Activated CD8-positive, alpha-beta memory T cell treated with anti-CD3 and anti-CD28 coated beads for 48 hours (primary cell): ENCODE results near the gene NUAK2.
A peak's percentile ranks its signal among the peaks of the same experiment; 100 is the strongest.
"Not testable (repeated sequence)": the region's sequence is repeated elsewhere in the genome, so short reads cannot be mapped to it uniquely, and the experiment has no call there.

ENCODE experiments used
- DNase-seq, 3 experiments: peaks; one replicate each; pipeline ENCODE4 v3.0.0-alpha.2; 2020; ENCODE audit warnings: low read depth in 2 of 3, low spot score in 2 of 3

The NUAK2 gene

GRCh38 chr1:205321162-205321958, at the start of gene NUAK2:
Gene NUAK2, minus strand, starts transcription at chr1:205321745. Its CDS starts 117 bp downstream, at chr1:205321628.
- peak; percentile 55 to 57 (median 55) for DNase-seq

DNA sequence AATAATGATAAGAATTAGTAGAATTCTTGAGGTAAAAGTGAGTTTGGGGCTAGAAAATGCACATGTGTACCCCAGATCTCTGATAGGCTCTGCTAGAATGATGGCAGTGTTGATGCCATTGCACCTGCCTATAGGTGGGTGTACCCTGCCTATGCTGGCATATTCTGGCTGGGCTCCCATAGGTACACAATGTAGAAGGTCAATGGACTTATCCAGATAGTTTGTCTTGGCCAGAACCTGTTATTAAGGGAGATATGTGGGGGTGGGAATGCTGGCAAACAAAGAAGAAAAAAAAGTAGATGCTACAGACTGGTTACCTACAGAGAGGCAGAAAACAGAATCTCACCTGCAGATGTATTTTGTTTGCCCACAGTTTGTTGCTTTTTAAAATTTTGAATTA, 49.2 kb upstream of the NUAK2 start:
- no peak for DNase-seq

- DNase-seq = no peak
Measured at GRCh38 chr1:205369701-205370123, 48.2 kb upstream of the NUAK2 start.

GRCh38 chr1:205368478-205368877, 46.9 kb upstream of the NUAK2 start:
- DNase-seq = no peak

DNA sequence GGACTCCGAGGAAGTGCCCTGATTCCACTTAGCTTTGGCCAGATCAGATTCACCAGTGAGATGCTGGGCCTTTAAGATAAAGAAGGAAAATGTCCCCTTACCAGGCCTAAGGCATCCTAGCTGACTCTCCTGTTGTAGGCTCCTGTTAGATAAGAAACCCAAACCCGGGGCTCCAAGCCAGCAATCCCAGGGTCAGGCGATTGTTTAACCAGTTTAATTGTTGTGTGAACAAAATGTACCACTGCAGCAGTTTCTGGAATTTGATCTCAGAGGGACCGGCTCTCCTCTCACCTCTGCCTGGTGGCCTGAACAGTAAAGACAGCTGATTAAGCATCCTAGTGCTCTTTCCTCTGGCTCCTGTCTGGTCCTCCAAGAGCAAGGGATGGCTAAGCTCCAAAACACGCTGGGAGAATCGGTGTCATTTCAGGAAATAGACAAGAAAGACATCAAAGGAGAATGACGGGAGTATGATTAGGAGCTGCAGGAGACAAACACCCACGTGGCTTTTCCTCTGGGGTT, 44.5 kb upstream of the NUAK2 start:
- DNase-seq = no peak

DNA sequence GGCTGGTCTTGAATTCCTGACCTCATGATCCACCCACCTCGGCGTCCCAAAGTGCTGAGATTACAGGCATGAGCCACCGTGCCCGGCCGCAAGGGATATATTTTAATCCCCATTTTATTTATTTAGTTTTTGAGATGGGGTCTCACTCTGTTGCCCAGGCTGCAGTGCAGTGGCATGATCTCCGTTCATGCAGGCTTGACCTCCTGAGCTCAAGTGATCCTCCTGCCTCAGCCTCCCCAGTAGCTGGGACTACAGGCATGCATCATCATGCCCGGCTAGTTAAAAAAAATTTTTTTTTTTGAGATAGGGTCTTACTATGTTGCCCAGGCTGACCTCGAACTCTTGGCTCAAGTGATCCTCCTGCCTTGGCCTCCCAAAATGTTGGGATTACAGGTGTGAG, 43.5 kb upstream of the NUAK2 start:
- DNase-seq = not testable (repeated sequence)

GRCh38 chr1:205360891-205361290, 39.3 kb upstream of the NUAK2 start:
- no peak for DNase-seq

DNA sequence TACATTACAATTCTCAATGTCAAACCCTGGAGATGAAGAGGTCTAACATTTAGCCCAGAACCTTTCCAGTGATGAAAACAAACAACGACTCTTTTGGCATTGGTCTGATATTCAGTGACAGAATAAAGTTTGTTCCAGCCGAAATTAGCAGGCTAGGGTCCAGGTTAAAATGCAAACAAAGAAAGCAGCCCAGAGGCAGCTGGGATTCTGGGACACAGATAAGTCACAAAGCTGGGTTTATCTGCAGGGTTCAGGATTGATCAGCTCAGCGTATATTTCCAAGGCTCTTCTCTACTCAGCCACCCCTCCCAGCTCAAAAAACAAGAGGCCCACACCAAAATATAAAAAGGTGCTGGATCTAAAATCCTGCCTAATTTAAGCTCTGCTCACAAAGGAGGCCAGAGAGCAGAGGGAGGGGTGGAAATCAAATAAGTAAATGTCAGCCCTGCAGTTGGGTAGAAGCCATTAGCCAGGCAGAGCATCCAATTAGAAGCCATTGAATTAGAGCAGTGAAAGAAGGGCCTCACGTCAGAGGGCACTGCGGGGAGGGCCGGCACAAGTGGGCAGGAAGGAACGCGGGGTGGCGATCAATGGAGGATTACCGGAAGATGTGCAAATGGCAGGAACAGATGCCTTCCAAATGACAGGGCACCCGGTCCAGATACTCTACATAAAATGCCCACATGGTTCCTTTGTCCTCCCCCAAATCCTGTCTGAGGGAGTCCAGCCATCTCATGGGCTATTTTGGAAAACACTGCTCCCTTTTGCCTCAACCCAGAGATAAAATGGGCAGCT, 38.4 kb upstream of the NUAK2 start:
- DNase-seq = no peak

GRCh38 chr1:205358579-205358978, 37.0 kb upstream of the NUAK2 start:
- no peak for DNase-seq

- no peak for DNase-seq
Measured at GRCh38 chr1:205357567-205357966, 36.0 kb upstream of the NUAK2 start.

DNA sequence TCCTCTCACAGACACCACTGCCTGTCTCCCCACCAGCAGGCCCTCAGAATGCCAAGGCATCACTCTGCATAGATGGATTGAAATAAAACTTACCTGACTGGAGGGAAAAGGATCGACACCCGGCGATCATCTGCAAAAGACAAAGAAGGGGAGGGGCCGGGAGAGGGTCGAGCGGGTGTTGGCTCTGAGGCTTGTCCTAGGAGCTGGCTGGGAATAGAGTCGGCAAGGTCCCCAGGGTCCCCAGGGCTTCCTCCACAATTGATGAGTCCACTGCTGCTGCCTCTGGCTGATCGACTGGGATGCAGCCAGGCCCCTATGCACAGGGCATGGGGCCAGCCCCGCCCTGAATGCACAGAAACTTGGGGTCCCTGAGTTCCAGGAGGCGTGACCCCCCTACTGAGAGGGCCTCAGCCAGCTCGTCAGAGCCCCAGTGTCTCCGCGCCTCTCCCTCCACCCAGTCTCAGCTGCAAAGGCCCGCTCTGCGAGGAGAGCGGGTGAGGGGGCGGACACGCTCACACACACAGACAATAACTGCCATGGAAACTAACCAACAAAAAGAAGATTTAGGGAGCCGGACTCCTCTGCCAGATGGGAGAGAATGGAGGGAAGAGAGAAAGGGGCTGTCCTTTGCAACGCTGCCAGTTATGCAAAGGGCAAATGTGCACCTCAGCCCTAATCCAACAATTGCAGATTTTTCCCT, 35.0 kb upstream of the NUAK2 start, which contains the start of gene KLHDC8A:
Gene KLHDC8A, minus strand, starts transcription at position 483 of the 700 bp plus-strand sequence. CDS start 13,318 bp downstream, outside the sequence.
- no peak for DNase-seq

DNA sequence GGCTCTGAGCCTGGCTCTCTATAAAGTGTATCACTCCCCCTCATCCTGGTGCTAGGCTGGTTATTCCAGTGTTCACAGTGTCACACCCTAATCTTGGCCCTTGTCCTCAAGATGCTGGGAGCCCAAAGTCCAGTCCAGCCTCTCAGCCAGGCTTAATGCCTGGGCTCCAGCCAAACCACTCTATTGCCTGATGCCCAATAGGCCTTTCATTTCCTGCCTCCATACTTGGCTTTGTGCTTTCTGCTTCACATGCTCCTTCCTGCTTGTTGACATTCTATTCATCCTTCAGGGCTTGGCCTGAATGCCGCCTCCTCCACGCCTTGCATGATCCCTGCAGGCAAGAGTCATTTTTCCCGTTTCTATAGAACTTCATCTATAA, 33.5 kb upstream of the NUAK2 start:
- DNase-seq = no peak

DNA sequence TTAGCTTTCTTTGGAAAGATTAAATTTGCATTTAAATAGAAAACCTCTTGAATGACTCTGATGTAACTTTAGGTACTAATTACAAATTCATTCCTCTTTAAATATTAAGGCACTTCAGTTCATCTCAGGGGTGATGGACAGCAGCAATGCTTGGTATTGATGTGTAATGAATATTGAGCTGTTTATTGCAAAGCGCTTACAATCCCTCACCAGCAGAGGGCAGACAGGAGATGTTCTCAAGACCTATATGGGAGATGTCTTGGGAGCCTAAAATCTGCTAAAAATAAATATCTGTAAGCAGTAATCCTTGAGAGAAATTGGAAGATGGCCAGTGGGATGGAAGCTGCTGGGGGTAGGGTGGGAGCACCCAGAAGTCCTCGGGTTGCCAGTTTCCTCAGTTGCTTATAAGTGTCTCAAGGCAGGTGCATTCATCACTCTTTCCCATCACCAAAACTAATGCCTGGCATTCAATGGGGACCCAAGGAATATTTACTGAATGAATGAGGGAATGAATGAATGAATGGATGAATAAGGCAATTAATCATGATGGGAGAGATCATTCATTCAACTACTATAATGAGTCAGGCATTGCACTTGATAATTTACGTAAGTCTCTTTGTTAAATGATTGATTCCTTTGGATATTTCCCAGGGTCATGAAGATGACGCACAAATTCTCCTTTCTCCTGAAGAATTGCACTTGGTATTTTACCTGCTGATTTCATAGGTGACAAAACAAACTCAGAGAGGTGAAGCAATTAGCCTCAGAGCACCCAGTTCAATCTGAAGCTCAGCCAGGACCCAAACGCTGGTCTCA, 32.9 kb upstream of the NUAK2 start:
- DNase-seq = peak in 1 of 3 experiments; percentile 19

DNA sequence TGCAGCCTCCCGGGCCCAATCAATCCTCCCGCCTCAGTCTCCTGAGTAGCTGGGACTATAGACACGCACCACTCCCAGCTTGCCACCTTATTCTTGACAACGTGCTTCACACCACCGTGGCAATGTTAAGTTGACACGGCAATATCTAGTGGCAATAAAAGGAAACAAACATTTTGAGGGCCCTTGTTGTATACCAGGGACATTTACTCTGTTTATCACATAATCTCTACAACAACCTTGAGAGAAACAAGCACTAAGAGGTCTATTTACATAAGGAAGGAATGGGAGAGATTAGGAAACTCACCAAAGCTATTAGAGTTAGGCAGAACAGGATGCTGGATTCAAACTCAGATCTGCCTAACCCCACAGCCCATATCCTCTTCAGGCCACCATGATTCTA, 32.1 kb upstream of the NUAK2 start:
- no peak for DNase-seq

- DNase-seq = no peak
Measured at GRCh38 chr1:205353191-205353590, 31.6 kb upstream of the NUAK2 start.

GRCh38 chr1:205351984-205352713, 30.6 kb upstream of the NUAK2 start:
- no peak for DNase-seq

GRCh38 chr1:205350691-205351141, 29.2 kb upstream of the NUAK2 start:
- no peak for DNase-seq

GRCh38 chr1:205350124-205350523, 28.6 kb upstream of the NUAK2 start:
- DNase-seq = no peak

GRCh38 chr1:205348554-205349487, 27.3 kb upstream of the NUAK2 start:
- no peak for DNase-seq
